Epithelial cell of proximal tubule (primary cell): ENCODE results near the gene ASTN2. TPM values are rescaled to one million over a fixed set of nuclear protein-coding genes. Genes with fewer than 3 reads are reported as not detected.
"Not testable (repeated sequence)": the region's sequence is repeated elsewhere in the genome, so short reads cannot be mapped to it uniquely, and the experiment has no call there.

Experiments
- DNase-seq: peaks from one replicate; pipeline ENCODE4 v3.0.0-alpha.2; 2011; ENCODE audit warnings: low read depth
- H3K4me3 ChIP-seq: 2 replicates; pipeline ENCODE4 v1.5.1; 2011; ENCODE audit warnings: low read depth, mild to moderate bottlenecking, low read length
- total RNA-seq: library from RNA; depleted of rRNA; stranded (reverse); fragments of >200 nt; gene quantifications from 2 replicates; pipeline ENCODE4 v1.2.3, GENCODE V29; 2015
- TF ChIP-seq, protein P1 (sequence below): conservative IDR thresholded peaks from 2 replicates; pipeline ENCODE4 v1.5.1; 2012; ENCODE audit warnings: low read depth, mild to moderate bottlenecking, low read length

The ASTN2 gene
- total RNA-seq, 1 donor from 2014 or later, result 4.4 TPM

DNA sequence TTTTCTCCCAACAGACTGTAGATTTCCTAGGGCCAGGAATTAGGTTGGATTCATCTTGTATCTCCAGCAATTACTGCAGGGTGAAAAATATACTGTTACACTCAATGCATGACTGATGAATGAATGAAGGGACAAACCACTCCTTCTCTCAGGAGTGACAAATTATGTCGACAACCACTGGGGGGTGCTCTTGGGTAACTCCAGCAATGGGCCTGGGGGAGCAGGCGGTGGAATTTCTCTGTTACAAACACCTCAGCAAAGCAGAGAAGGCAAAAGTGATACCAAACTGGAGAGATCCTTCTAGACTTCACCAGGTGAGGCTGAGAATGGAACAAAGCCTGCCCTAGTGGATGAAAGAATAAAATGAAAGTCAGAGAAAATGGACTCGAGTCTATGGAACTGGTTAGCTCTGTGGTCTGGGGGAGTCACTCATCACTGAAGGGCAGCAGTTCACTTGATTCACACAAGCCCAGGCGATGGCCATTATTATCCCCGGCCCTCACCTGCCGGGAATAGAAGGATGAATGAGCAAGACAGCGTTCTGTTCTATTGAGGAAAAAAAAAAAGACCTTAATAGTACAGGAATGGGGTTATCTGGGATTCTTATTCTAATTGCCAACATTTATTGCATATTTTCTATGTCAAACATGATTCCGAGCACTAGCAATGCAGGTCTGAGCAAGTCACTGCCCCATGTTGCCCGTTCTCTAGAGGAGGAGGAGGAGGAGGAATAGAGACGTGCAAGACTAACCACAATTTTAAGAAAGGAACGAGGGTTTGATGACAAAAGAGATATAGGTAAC is 341.1 kb downstream of the ASTN2 start:
- TF ChIP-seq, protein P1, sequence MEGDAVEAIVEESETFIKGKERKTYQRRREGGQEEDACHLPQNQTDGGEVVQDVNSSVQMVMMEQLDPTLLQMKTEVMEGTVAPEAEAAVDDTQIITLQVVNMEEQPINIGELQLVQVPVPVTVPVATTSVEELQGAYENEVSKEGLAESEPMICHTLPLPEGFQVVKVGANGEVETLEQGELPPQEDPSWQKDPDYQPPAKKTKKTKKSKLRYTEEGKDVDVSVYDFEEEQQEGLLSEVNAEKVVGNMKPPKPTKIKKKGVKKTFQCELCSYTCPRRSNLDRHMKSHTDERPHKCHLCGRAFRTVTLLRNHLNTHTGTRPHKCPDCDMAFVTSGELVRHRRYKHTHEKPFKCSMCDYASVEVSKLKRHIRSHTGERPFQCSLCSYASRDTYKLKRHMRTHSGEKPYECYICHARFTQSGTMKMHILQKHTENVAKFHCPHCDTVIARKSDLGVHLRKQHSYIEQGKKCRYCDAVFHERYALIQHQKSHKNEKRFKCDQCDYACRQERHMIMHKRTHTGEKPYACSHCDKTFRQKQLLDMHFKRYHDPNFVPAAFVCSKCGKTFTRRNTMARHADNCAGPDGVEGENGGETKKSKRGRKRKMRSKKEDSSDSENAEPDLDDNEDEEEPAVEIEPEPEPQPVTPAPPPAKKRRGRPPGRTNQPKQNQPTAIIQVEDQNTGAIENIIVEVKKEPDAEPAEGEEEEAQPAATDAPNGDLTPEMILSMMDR, result peak; percentile 85
- no peak overlapping the region for H3K4me3 ChIP-seq
- no peak for DNase-seq

DNA sequence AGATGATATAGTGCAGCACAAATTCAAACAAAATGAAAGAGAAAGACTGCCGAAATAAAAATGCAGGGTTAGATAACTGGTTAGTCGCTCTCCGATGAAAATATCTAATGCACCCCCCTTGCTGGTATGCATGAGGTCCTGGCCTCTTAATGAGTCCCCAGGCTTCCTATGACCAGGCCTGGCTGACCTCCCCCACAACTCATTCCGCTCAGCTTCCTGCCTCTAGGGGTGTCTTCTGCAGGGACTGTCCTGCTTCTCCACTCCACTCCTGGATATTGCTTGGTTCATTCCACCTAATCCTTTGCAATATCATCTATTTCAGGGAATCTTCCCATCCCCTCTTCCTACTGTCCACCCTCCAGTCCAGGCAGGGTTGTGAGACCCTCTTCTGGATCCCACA is 341.8 kb downstream of the ASTN2 start:
- DNase-seq, result no peak

DNA sequence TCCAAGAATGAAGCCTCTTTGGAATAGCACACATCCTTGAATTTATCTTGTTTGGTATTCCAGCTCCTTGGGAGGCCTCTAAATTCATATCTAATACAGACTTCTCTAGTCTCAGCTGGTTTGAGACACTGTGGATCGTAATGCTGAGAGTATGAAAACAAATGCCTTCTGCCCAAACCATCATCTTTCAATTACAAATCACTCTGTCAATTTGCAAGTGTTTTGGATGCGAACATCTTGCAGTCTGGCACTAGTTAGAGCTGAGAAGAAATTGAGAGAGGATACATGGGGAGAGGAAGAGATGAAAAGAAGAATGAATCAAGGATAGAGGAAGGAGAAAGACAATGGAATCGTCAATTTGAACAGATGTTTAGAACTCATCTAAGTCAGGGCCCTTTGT is 342.6 kb downstream of the ASTN2 start:
- no peak for DNase-seq
- H3K4me3 ChIP-seq, result no peak overlapping the region
- TF ChIP-seq, protein P1, result no peak

More for the DNA sequence above, 341.8 kb downstream of the ASTN2 start:
- no peak overlapping the region for H3K4me3 ChIP-seq
- TF ChIP-seq, protein P1, result no peak

DNA sequence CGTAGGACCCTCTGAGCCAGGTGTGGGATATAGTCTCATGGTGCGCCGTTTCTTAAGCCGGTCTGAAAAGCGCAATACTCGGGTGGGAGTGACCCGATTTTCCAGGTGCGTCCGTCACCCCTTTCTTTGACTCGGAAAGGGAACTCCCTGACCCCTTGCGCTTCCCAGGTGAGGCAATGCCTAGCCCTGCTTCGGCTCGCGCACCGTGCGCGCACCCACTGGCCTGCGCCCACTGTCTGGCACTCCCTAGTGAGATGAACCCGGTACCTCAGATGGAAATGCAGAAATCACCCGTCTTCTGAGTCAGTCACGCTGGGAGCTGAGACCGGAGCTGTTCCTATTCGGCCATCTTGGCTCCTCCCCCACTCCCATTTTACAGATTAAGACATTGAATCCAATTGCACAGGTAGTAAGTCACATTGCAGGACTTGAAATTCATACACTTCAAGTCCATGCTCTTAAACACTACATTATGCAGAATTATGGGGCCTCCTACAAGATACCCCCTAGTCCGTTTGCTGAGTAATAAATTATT is 343.1 kb downstream of the ASTN2 start:
- not testable (repeated sequence) for H3K4me3 ChIP-seq, DNase-seq

DNA sequence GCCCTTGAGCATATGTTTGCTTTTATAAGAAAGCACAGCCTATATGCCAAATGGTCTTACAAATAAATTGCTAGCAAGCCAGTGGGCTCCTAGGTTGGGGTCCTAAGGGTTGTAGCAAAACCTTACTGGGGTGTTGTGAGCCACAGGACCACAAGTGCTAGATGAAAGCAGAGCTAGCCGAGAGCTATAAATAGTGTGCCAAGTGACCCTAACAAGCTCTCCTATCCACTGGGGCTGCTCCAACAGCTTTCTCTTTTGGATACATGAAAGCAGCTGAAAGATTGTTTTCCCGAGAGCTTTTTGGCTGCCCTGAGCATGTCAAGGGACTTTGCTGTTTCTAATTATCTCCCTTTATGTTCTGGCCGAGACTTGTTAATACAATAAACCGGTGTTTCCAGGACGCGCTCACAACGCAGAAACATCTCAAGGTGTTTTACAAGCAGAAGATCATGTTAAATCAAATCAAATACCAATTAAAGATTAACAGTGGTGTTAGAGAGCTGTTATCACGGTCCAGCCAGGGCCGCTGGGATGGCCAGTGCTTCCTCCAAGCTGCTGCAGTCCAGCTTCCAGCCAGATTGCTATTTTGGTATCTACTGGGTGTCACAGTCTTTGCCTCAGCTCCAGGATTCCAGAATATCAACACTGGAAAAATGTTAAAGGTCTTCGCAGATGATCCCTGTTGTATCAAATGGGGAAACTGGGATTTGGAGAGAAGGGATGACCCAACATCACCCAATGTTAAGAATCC is 351.0 kb downstream of the ASTN2 start:
- H3K4me3 ChIP-seq, result no peak overlapping the region
- no peak for DNase-seq
- TF ChIP-seq, protein P1, result no peak

DNA sequence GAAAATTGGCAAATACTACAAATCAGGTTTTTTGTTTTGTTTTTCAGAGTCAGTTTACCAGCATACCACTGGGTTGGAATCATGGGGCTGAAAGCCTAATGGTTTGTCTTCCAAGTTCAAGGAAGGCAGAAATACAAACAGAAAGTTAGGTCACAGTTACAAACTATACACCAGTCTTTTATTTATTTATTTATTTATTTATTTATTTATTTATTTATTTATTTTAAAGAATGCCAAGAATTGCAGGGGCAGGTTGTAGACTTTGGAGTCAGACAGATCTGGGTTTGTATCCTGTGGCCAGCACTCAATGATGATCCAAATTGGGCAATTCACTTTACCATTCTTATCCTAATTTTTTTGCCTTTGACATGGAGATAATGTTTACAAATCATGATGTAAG is 353.9 kb downstream of the ASTN2 start:
- TF ChIP-seq, protein P1, result no peak
- no peak overlapping the region for H3K4me3 ChIP-seq
- DNase-seq, result no peak

DNA sequence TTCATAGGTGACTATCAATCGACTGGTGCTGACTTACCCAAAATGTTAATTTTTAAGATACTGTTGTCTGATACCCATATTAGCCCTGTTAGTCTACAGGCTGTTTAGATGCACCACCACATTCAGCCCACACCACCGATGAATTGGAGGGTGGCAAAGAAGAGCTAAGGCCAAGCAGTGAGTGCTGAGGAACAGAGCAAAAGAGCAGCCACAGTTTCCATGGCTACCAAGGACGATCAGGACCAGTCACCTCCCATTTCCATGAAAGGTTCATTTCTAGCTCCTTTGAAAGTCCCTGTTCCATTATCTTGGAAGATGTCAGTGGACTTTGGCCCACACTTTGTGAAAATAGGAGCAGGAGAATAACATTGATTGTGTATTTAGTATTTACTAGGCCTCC is 364.9 kb downstream of the ASTN2 start:
- TF ChIP-seq, protein P1, result no peak
- DNase-seq, result no peak
- H3K4me3 ChIP-seq, result no peak overlapping the region
